ENCODE results near the gene MFNG.

MFNG gene

GRCh38 chr22:37499027-37499707, 13.0 kb upstream of the MFNG start:
- no peak for DNase-seq
- intact Hi-C loops (cut with DNase I) = no loop called here

- intact Hi-C loops (cut with DNase I) = no loop called here
- peak in 5 of 42 donors; percentile 11 to 26 (median 18) for DNase-seq
Measured at GRCh38 chr22:37498289-37498909, 12.2 kb upstream of the MFNG start.

- no peak for DNase-seq
- intact Hi-C loops (cut with DNase I) = no loop called here
Measured at GRCh38 chr22:37497062-37497599, 10.9 kb upstream of the MFNG start.

GRCh38 chr22:37496651-37497050, 10.5 kb upstream of the MFNG start:
- intact Hi-C loops (cut with DNase I) = no loop called here
- DNase-seq = no peak

- no peak for DNase-seq
- intact Hi-C loops (cut with DNase I) = no loop called here
Measured at GRCh38 chr22:37493979-37494378, 7.8 kb upstream of the MFNG start.

- DNase-seq = peak in 11 of 42 donors; percentile 3 to 46 (median 16)
- intact Hi-C loops (cut with DNase I) = no loop called here
Measured at GRCh38 chr22:37492428-37493344, 6.5 kb upstream of the MFNG start.

- intact Hi-C loops (cut with DNase I) = no loop called here
- DNase-seq = no peak
Measured at GRCh38 chr22:37491559-37492427, 5.6 kb upstream of the MFNG start.

GRCh38 chr22:37491106-37491505, 4.9 kb upstream of the MFNG start:
- DNase-seq = no peak
- intact Hi-C loops (cut with DNase I) = no loop called here

- intact Hi-C loops (cut with DNase I) = no loop called here
- no peak for DNase-seq
Measured at GRCh38 chr22:37489983-37490382, 3.8 kb upstream of the MFNG start.

GRCh38 chr22:37488337-37489135, 2.4 kb upstream of the MFNG start:
- intact Hi-C loops (cut with DNase I) = no loop called here
- no peak for DNase-seq

GRCh38 chr22:37487571-37487970, 1.4 kb upstream of the MFNG start:
- no peak for DNase-seq
- intact Hi-C loops (cut with DNase I) = no loop called here

- no peak for DNase-seq
- intact Hi-C loops (cut with DNase I) = no loop called here
Measured at GRCh38 chr22:37487129-37487528, 945 bp upstream of the MFNG start.

- DNase-seq = no peak
- intact Hi-C loops (cut with DNase I) = no loop called here
Measured at GRCh38 chr22:37485395-37486223, 575 bp downstream of the MFNG start.

- intact Hi-C loops (cut with DNase I) = no loop called here
- peak; percentile 29 to 82 (median 54) for DNase-seq
Measured at GRCh38 chr22:37484480-37485394, 1.4 kb downstream of the MFNG start.

- no peak for DNase-seq
Measured at GRCh38 chr22:37483050-37483449, 3.1 kb downstream of the MFNG start.

GRCh38 chr22:37482244-37482643, 3.9 kb downstream of the MFNG start:
- DNase-seq = no peak
- intact Hi-C loops (cut with DNase I) = no loop called here

More at GRCh38 chr22:37483050-37483449, 3.1 kb downstream of the MFNG start:
- intact Hi-C loops (cut with DNase I) = no loop called here

All from head of caudate nucleus (tissue), 42 donors.